ENCODE measurements around the gene FRMD4B.

DNA sequence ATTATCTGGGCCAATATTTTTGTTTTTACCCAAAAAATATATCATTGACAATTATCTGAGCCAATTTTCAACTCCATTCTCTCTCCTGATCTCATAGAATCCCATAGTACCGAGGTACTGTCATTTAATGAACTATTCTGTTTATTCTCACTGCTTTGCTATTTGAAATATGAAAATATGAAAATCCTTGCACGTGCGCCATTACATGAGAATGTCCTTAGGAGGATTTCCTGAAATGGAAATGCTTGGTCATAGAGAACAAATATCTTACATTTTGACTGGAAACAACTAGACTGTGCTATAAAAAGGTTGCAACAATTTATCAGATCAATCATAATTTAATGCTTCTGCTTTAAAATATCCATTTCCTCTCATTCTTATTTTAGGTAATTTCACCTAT is 18.3 kb downstream of the FRMD4B start:
- TF ChIP-seq CTCF (IDR thresholded peaks at IDR 0.05; ENCODE audit: extremely low read depth in 1 of 2, insufficient read depth in 1 of 2, low read depth in 1 of 2, low read length in 2 of 2) = no peak
- no peak for TF ChIP-seq POLR2A (IDR thresholded peaks at IDR 0.05; ENCODE audit: low read depth, low read length)
- TF ChIP-seq MAX (IDR thresholded peaks at IDR 0.05; ENCODE audit: insufficient read depth, insufficient read length) = no peak
- TF ChIP-seq EZH2 (IDR thresholded peaks at IDR 0.05; ENCODE audit: borderline replicate concordance, low read depth, low read length, severe bottlenecking) = no peak
- TF ChIP-seq POLR2AphosphoS5 (IDR thresholded peaks at IDR 0.05; ENCODE audit: insufficient read depth, low read depth, low read length) = no peak

Measured in endothelial cell of umbilical vein (primary cell).